ENCODE results near the gene BTBD6. TPM values are rescaled to one million over a fixed set of nuclear protein-coding genes. Genes with fewer than 3 reads are reported as not detected.

BTBD6 gene
- total and polyA plus RNA-seq, 9 of the 15 experiments (the other 6 are each of a cell fraction or from before 2014, with no cell fraction given) = not detected

- TF ChIP-seq ZBTB2 (IDR thresholded peaks at IDR 0.05) = no peak
- TF ChIP-seq ZNF589 (CRISPR knock-in tag; IDR thresholded peaks at IDR 0.05; ENCODE audit: low read depth) = no peak
- TF ChIP-seq ZBED1 (IDR thresholded peaks at IDR 0.05) = no peak
- TF ChIP-seq E4F1 (CRISPR knock-in tag; IDR thresholded peaks at IDR 0.05; ENCODE audit: borderline replicate concordance) = no peak
- TF ChIP-seq ZNF398 (CRISPR knock-in tag; IDR thresholded peaks at IDR 0.05) = no peak
- no peak for TF ChIP-seq HMG20B (CRISPR knock-in tag; IDR thresholded peaks at IDR 0.05)
- no peak for TF ChIP-seq YY1 (IDR thresholded peaks at IDR 0.05; ENCODE audit: borderline replicate concordance in 1 of 3, control insufficient read depth in 1 of 3, extremely low read depth in 1 of 3, insufficient read depth in 3 of 3, insufficient read length in 1 of 3, insufficient replicate concordance in 2 of 3, low read depth in 1 of 3, low read length in 2 of 3)
- no peak for TF ChIP-seq SMAD1 (IDR thresholded peaks at IDR 0.05; ENCODE audit: low read depth, low read length, partially characterized antibody)
- no peak for TF ChIP-seq ZNF165 (CRISPR knock-in tag; IDR thresholded peaks at IDR 0.05; ENCODE audit: borderline replicate concordance)
Observed at GRCh38 chr14:105219043-105219612, 29.2 kb upstream of the BTBD6 start (continued).
